IMR-90 (cell line): ENCODE data around the gene EPHA2. TPM values are rescaled to one million over a fixed set of nuclear protein-coding genes. Genes with fewer than 3 reads are reported as not detected.
A peak's percentile ranks its signal among the peaks of the same experiment; 100 is the strongest.

ENCODE experiments used
- ATAC-seq: fragments of 200-7000 bp; cut with Tn5 transposase; 2 replicates; pipeline ENCODE4 v1.9.1; 2020; ENCODE audit warnings: low read depth, mild to moderate bottlenecking, moderate library complexity
- BruUV-seq: library from RNA; stranded (reverse); fragments of 400-500 nt; replicated peaks from 2 replicates; lab custom pipeline; 2021; lab: Mats Ljungman, UMichigan
- CTCF ChIA-PET: fragments of 300-600 bp; formaldehyde crosslinking; extraction: SDS; loops from one replicate; lab custom pipeline; 2021; ENCODE audit warnings: antibody characterized with exemption; lab: Yijun Ruan, JAX
- POLR2A ChIA-PET: fragments of 300-600 bp; sonication (Branson Sonifier 250); formaldehyde crosslinking; loops from one replicate; lab custom pipeline; 2022; ENCODE audit warnings: antibody characterized with exemption; ENCODE audit not compliant: unreplicated experiment; lab: Charles Lee
- DNase-seq: peaks from one replicate; pipeline ENCODE4 v3.0.0; 2013
- H2AFZ ChIP-seq: replicated peaks from 2 replicates; pipeline ENCODE3; 2013; ENCODE audit warnings: low read length, mild to moderate bottlenecking; ENCODE audit not compliant: poor library complexity
- H2AK5ac ChIP-seq: 2 replicates; pipeline ENCODE4 v1.6.1; 2013; ENCODE audit warnings: low read depth, low read length, inconsistent platforms
- H2AK9ac ChIP-seq: replicated peaks from 2 replicates; pipeline ENCODE3; 2013; ENCODE audit warnings: mild to moderate bottlenecking, low read depth, low read length, moderate library complexity; ENCODE audit not compliant: poor library complexity
- H2BK120ac ChIP-seq: 2 replicates; pipeline ENCODE4 v1.6.1; 2013; ENCODE audit warnings: low read depth, low read length, inconsistent platforms
- H2BK15ac ChIP-seq: 3 replicates; pipeline ENCODE4 v1.6.1; 2013; ENCODE audit warnings: low read depth, low read length, inconsistent platforms
- H2BK20ac ChIP-seq: 2 replicates; pipeline ENCODE4 v1.6.1; 2013; ENCODE audit warnings: low read depth, mild to moderate bottlenecking, inconsistent platforms, low read length, moderate library complexity
- H2BK5ac ChIP-seq: 2 replicates; pipeline ENCODE4 v1.6.1; 2013; ENCODE audit warnings: mild to moderate bottlenecking, low read depth, low read length, inconsistent platforms; ENCODE audit not compliant: poor library complexity, severe bottlenecking
- H3K14ac ChIP-seq: replicated peaks from 2 replicates; pipeline ENCODE4 v1.6.1; 2013; ENCODE audit warnings: low read depth, low read length, inconsistent platforms
- H3K18ac ChIP-seq: 2 replicates; pipeline ENCODE4 v1.6.1; 2013; ENCODE audit warnings: low read depth, low read length, control low read depth
- H3K23ac ChIP-seq: 2 replicates; pipeline ENCODE4 v1.6.1; 2013; ENCODE audit warnings: low read depth, low read length, inconsistent platforms
- H3K27ac ChIP-seq: 2 replicates; pipeline ENCODE4 v1.5.1; 2013; ENCODE audit warnings: mild to moderate bottlenecking, control low read depth, low read length; ENCODE audit not compliant: insufficient read depth
- H3K27me3 ChIP-seq: 2 replicates; pipeline ENCODE4 v1.6.1; 2013; ENCODE audit warnings: low read length; ENCODE audit not compliant: control insufficient read depth, insufficient read depth
- H3K36me3 ChIP-seq: 2 replicates; pipeline ENCODE4 v1.6.1; 2013; ENCODE audit warnings: low read length, mixed read lengths; ENCODE audit not compliant: control insufficient read depth, insufficient read depth
- H3K4ac ChIP-seq: 2 replicates; pipeline ENCODE4 v1.6.1; 2013; ENCODE audit warnings: low read depth, low read length, inconsistent platforms
- H3K4me1 ChIP-seq: 2 replicates; pipeline ENCODE4 v1.6.1; 2013; ENCODE audit warnings: low read length, mixed read lengths; ENCODE audit not compliant: control insufficient read depth, insufficient read depth
- H3K4me2 ChIP-seq: 2 replicates; pipeline ENCODE4 v1.6.1; 2013; ENCODE audit warnings: low read depth, mild to moderate bottlenecking, control low read depth, low read length, moderate library complexity
- H3K4me3 ChIP-seq: 2 replicates; pipeline ENCODE4 v1.5.1; 2013; ENCODE audit warnings: low read depth, mild to moderate bottlenecking, control low read depth, low read length, moderate library complexity; ENCODE audit not compliant: insufficient read depth
- H3K56ac ChIP-seq: 2 replicates; pipeline ENCODE4 v1.6.1; 2013; ENCODE audit warnings: low read length, inconsistent platforms; ENCODE audit not compliant: insufficient read depth; ENCODE audit errors: extremely low read depth
- H3K79me1 ChIP-seq, 2 experiments: 2 replicates each; pipeline ENCODE4 v1.6.1; 2013; ENCODE audit warnings: low read length in 2 of 2, inconsistent platforms in 1 of 2, low read depth in 1 of 2
- H3K9ac ChIP-seq: 2 replicates; pipeline ENCODE4 v1.6.1; 2013; ENCODE audit warnings: low read depth, low read length, control low read depth
- H3K9me1 ChIP-seq: 2 replicates; pipeline ENCODE4 v1.6.1; 2013; ENCODE audit warnings: low read length, inconsistent platforms; ENCODE audit not compliant: insufficient read depth
- H3K9me3 ChIP-seq: 2 replicates; pipeline ENCODE4 v1.6.1; 2013; ENCODE audit warnings: low read length; ENCODE audit not compliant: control insufficient read depth, insufficient read depth
- H4K20me1 ChIP-seq: 2 replicates; pipeline ENCODE4 v1.6.1; 2013; ENCODE audit warnings: low read length, inconsistent platforms; ENCODE audit not compliant: insufficient read depth
- H4K5ac ChIP-seq: 2 replicates; pipeline ENCODE4 v1.6.1; 2013; ENCODE audit warnings: mild to moderate bottlenecking, low read depth, low read length, control low read depth
- H4K8ac ChIP-seq, 2 experiments: 2 replicates each; pipeline ENCODE4 v1.6.1; 2013; ENCODE audit warnings: low read depth in 2 of 2, low read length in 2 of 2, control low read depth in 1 of 2, inconsistent platforms in 1 of 2
- H4K91ac ChIP-seq: 2 replicates; pipeline ENCODE4 v1.6.1; 2013; ENCODE audit warnings: low read depth, low read length, inconsistent platforms; ENCODE audit not compliant: insufficient read depth
- MAZ ChIP-seq: IDR thresholded peaks from 2 replicates; pipeline ENCODE4 v1.6.1; 2012; ENCODE audit warnings: low read depth, mild to moderate bottlenecking, low read length, improper control_type of control experiment, moderate library complexity, borderline replicate concordance
- WGBS, 2 experiments: methylation state at CpG; one replicate each; pipeline versions ENCODE4 v1.1.5 to v1.1.7; 2013; ENCODE audit warnings: missing lambda C conversion rate in 2 of 2; ENCODE audit not compliant: insufficient read length in 1 of 2; ENCODE audit errors: extremely low coverage in 2 of 2; 5-methylcytosine and 5-hydroxymethylcytosine counted together
- dilution Hi-C: fragments of 300-500 bp; cut with HindIII; formaldehyde crosslinking; loops from one replicate; pipeline ENCODE4 v1.14.3; 2018; ENCODE audit warnings: low sequenced_read_pairs; ENCODE audit not compliant: unreplicated experiment
- in situ Hi-C: fragments of 300-500 bp; cut with MboI; formaldehyde crosslinking; loops from 3 replicates; pipeline ENCODE4 v1.14.3; 2019; ENCODE audit warnings: low sequenced_read_pairs, inconsistent platforms, mixed read lengths
- intact Hi-C: fragments of 100-400 bp; cut with micrococcal nuclease; formaldehyde crosslinking; loops from 2 replicates; pipeline ENCODE4 v1.10.0; 2022
- polyA plus RNA-seq, 3 experiments: library from polyadenylated mRNA; depleted of rRNA; stranded (reverse); fragments of >200 nt; gene quantifications; 2 replicates each; pipeline ENCODE4 v1.2.3, GENCODE V29; 2012; ENCODE audit warnings: low replicate concordance in 1 of 3
- total RNA-seq: library from RNA; depleted of rRNA; stranded (reverse); fragments of >200 nt; gene quantifications from 2 replicates; pipeline ENCODE4 v1.2.3, GENCODE V29; 2012

The EPHA2 gene
- total and polyA plus RNA-seq, 2 of the 4 experiments (the other 2 are of a cell fraction) = 24.0 to 72.6 TPM

GRCh38 chr1:16138772-16139221 is 17.1 kb downstream of the EPHA2 start:
- CTCF ChIA-PET = interaction anchor here (0.5 to 1.2 kb wide), 2 partner anchors 56 to 345 kb away, joined by 3 to 4 read pairs; no protein-coding TSS in a partner anchor

More at GRCh38 chr1:16138772-16139221, 17.1 kb downstream of the EPHA2 start:
- Histone ChIP-seq H3K27ac (peak overlapping the region; percentile 30), H2AK5ac (peak overlapping the region; percentile 94), H3K9ac (no peak overlapping the region), H2BK15ac (no peak overlapping the region), H3K4ac (peak overlapping the region; percentile 77), H2AK9ac (peak overlapping the region; percentile 43), H3K27me3 (no peaks in the 10 kb centered on the region), H4K5ac (no peak overlapping the region), H3K36me3 (peaks cover 48% of the 10 kb centered on the region), H3K9me1 (peaks cover 32% of the 10 kb centered on the region; the same call in 1 of the 2 replicates), H3K18ac (no peak overlapping the region), H2AFZ (peak overlapping the region; percentile 1), H4K91ac (peak overlapping the region; percentile 25; the same call in 1 of the 2 replicates), H3K23ac (0 out of 2 replicates have a peak overlapping the region, but pooled peaks have one; percentile 79), H4K8ac (peak overlapping the region in 1 of 2 experiments; percentile 59; a peak in 2 of 4 replicates), H3K9me3 (no peaks in the 10 kb centered on the region), H3K4me3 (no peak overlapping the region), H2BK5ac (peak overlapping the region; percentile 72), H4K20me1 (peaks cover 46% of the 10 kb centered on the region), H2BK20ac (0 out of 2 replicates have a peak overlapping the region, but pooled peaks have one; percentile 60), H3K79me1 (peaks cover 24 to 80% of the 10 kb centered on the region in 2 experiments; a peak in 3 of 4 replicates), H3K4me1 (peaks cover 33% of the 10 kb centered on the region), H3K14ac (no peak overlapping the region), H2BK120ac (peak overlapping the region; percentile 68), H3K4me2 (no peak overlapping the region), H3K56ac (no peak overlapping the region)
- POLR2A ChIA-PET = no interaction called here
- dilution Hi-C loops (no loop called here), in situ Hi-C loops (no loop called here), intact Hi-C loops (no loop called here)
- no TSS peak for BruUV-seq
- 93% methylated on average over 3 of the region's 9 CpGs; no CpG with 5 or more reads in 1 of the 2 experiments for WGBS, 2 experiments
- DNase-seq (peak; percentile 32), ATAC-seq (peak; percentile 15)
- TF ChIP-seq MAZ = no peak
